Keratinocyte (primary cell): Measurements from ENCODE around the gene SRRM5. TPM values are rescaled to one million over a fixed set of nuclear protein-coding genes. Genes with fewer than 3 reads are reported as not detected.

Experiments
- DNase-seq: peaks from one replicate; pipeline ENCODE4 v3.0.0-alpha.2; 2011; ENCODE audit warnings: low read depth, missing footprints, low spot score
- FAIRE-seq: peaks from 2 replicates; lab custom pipeline; 2011; peaks lifted over from hg19 to GRCh38; lab: Jason Lieb, UNC
- H2AFZ ChIP-seq: 2 replicates; pipeline ENCODE4 v1.6.0; 2012; ENCODE audit warnings: low read length, control low read depth, inconsistent platforms; ENCODE audit not compliant: control insufficient read depth
- H3K27ac ChIP-seq: 2 replicates; pipeline ENCODE4 v1.5.1; 2011; ENCODE audit warnings: low read length; ENCODE audit not compliant: control insufficient read depth, insufficient read depth
- H3K27me3 ChIP-seq: 3 replicates; pipeline ENCODE4 v1.6.0; 2011; ENCODE audit warnings: low read length; ENCODE audit not compliant: control insufficient read depth, insufficient read depth; ENCODE audit errors: extremely low read depth
- H3K36me3 ChIP-seq, 2 experiments: 2 replicates in 1 of 2; 3 replicates in 1 of 2; pipeline ENCODE4 v1.5.1; 2011; ENCODE audit warnings: low read length in 2 of 2, mild to moderate bottlenecking in 1 of 2; ENCODE audit not compliant: control insufficient read depth in 2 of 2, insufficient read depth in 2 of 2; ENCODE audit errors: extremely low read depth in 1 of 2
- H3K4me1 ChIP-seq: 3 replicates; pipeline ENCODE4 v1.5.1; 2011; ENCODE audit warnings: low read length; ENCODE audit not compliant: control insufficient read depth, insufficient read depth; ENCODE audit errors: extremely low read depth
- H3K4me2 ChIP-seq: 3 replicates; pipeline ENCODE4 v1.6.0; 2011; ENCODE audit warnings: low read depth, low read length; ENCODE audit not compliant: control insufficient read depth, insufficient read depth; ENCODE audit errors: extremely low read depth
- H3K4me3 ChIP-seq, 3 experiments: fragments of 200-600 bp in 1 of 3; sonication (generic) in 1 of 3; 2 replicates in 2 of 3; 3 replicates in 1 of 3; pipeline ENCODE4 v1.5.1; 2011 to 2016; ENCODE audit warnings: low read length in 3 of 3, mild to moderate bottlenecking in 3 of 3, control low read depth in 2 of 3, inconsistent platforms in 1 of 3, low read depth in 1 of 3, mixed read lengths in 1 of 3, mixed run types in 1 of 3, moderate library complexity in 1 of 3; ENCODE audit not compliant: control insufficient read depth in 2 of 3, insufficient read depth in 2 of 3; ENCODE audit errors: extremely low read depth in 1 of 3
- H3K79me2 ChIP-seq: 2 replicates; pipeline ENCODE4 v1.6.0; 2012; ENCODE audit warnings: low read length; ENCODE audit not compliant: control insufficient read depth, insufficient read depth
- H3K9ac ChIP-seq: 3 replicates; pipeline ENCODE4 v1.6.0; 2011; ENCODE audit warnings: low read length; ENCODE audit not compliant: control insufficient read depth, insufficient read depth; ENCODE audit errors: extremely low read depth
- H3K9me1 ChIP-seq: 3 replicates; pipeline ENCODE4 v1.6.0; 2011; ENCODE audit warnings: low read length; ENCODE audit not compliant: control insufficient read depth, insufficient read depth; ENCODE audit errors: extremely low read depth
- H3K9me3 ChIP-seq: 2 replicates; pipeline ENCODE4 v1.5.1; 2012; ENCODE audit warnings: low read depth, low read length; ENCODE audit not compliant: control insufficient read depth
- H4K20me1 ChIP-seq: 3 replicates; pipeline ENCODE4 v1.6.0; 2011; ENCODE audit warnings: low read length; ENCODE audit not compliant: control insufficient read depth, insufficient read depth; ENCODE audit errors: extremely low read depth
- CTCF ChIP-seq, 3 experiments: IDR thresholded peaks in 1 of 3; conservative IDR thresholded peaks in 1 of 3; optimal IDR thresholded peaks in 1 of 3; 2 replicates in 2 of 3; 3 replicates in 1 of 3; pipeline versions ENCODE3 to v1.5.1; 2011; ENCODE audit warnings: low read length in 3 of 3, mild to moderate bottlenecking in 3 of 3, moderate library complexity in 2 of 3, control low read depth in 1 of 3, inconsistent platforms in 1 of 3; ENCODE audit not compliant: insufficient read depth in 2 of 3; ENCODE audit errors: extremely low read depth in 1 of 3
- EZH2 ChIP-seq: IDR thresholded peaks from one replicate; pipeline ENCODE4 v1.6.1; 2012; ENCODE audit warnings: inconsistent platforms, mild to moderate bottlenecking, low read length, moderate library complexity
- dilution Hi-C: fragments of 300-500 bp; cut with MboI; formaldehyde crosslinking; loops from one replicate; pipeline ENCODE4 v1.7.0; 2020; ENCODE audit warnings: low sequenced_read_pairs; ENCODE audit not compliant: extremely low pct_ligation_motif_present
- polyA plus RNA-seq, 5 experiments: library from polyadenylated mRNA; depleted of rRNA in 3 of 5; stranded (reverse) in 3 of 5; stranded (forward) in 1 of 5; unstranded in 1 of 5; fragments of >200 nt; gene quantifications; 1 replicate in 1 of 5; 2 replicates in 3 of 5; 3 replicates in 1 of 5; pipeline versions ENCODE4 v1.2.1 to v1.2.3, GENCODE V29; 2011 to 2012; ENCODE audit warnings: missing spikeins in 2 of 5, low read depth in 1 of 5, low replicate concordance in 1 of 5

The SRRM5 gene
- polyA plus RNA-seq, 1 donor (not counting 4 experiments of a cell fraction or from before 2014, with no cell fraction given) = 0.03 TPM

- dilution Hi-C loops = no loop called here
- H3K9me1 ChIP-seq = no peaks in the 10 kb centered on the region
- H3K9ac ChIP-seq = no peak overlapping the region
- TF ChIP-seq EZH2 = no peak
- TF ChIP-seq CTCF (optimal IDR thresholded peaks at IDR 0.05 in 1 of 3, IDR thresholded peaks at IDR 0.05 in 1 of 3, conservative IDR thresholded peaks at IDR 0.05 in 1 of 3; ENCODE audit: extremely low read depth in 1 of 3, insufficient read depth in 2 of 3, low read length in 3 of 3) = no peak
- peaks cover 12 to 34% of the 10 kb centered on the region in 2 experiments for H3K36me3 ChIP-seq
- H4K20me1 ChIP-seq = peaks cover 5% of the 10 kb centered on the region
- peaks cover 13% of the 10 kb centered on the region for H3K4me1 ChIP-seq
- no peaks in the 10 kb centered on the region for H3K9me3 ChIP-seq
- no peak overlapping the region for H3K27ac ChIP-seq
- H3K27me3 ChIP-seq = no peaks in the 10 kb centered on the region
- FAIRE-seq (no peak), DNase-seq (no peak)
- H3K4me2 ChIP-seq = no peak overlapping the region
- no peak overlapping the region for H3K4me3 ChIP-seq
- H3K79me2 ChIP-seq = peaks cover 48% of the 10 kb centered on the region
- H2AFZ ChIP-seq = no peak overlapping the region
Measured at GRCh38 chr19:43591904-43592772, 19.8 kb upstream of the SRRM5 start.

- DNase-seq (no peak), FAIRE-seq (no peak)
- dilution Hi-C loops = no loop called here
- Histone ChIP-seq H3K4me3 (no peak overlapping the region), H3K27me3 (no peaks in the 10 kb centered on the region), H3K79me2 (peaks cover 55% of the 10 kb centered on the region), H4K20me1 (peaks cover 5% of the 10 kb centered on the region), H3K4me1 (peaks cover 20% of the 10 kb centered on the region), H3K9ac (no peak overlapping the region), H3K9me3 (no peaks in the 10 kb centered on the region), H3K4me2 (no peak overlapping the region), H3K27ac (no peak overlapping the region), H2AFZ (no peak overlapping the region), H3K9me1 (no peaks in the 10 kb centered on the region), H3K36me3 (peaks cover 12 to 38% of the 10 kb centered on the region in 2 experiments)
- no peak for TF ChIP-seq EZH2
- TF ChIP-seq CTCF (optimal IDR thresholded peaks at IDR 0.05 in 1 of 3, IDR thresholded peaks at IDR 0.05 in 1 of 3, conservative IDR thresholded peaks at IDR 0.05 in 1 of 3; ENCODE audit: extremely low read depth in 1 of 3, insufficient read depth in 2 of 3, low read length in 3 of 3) = no peak
Measured at GRCh38 chr19:43592800-43593350, 19.0 kb upstream of the SRRM5 start.
